H9 (cell line): ENCODE measurements around the gene PPAT. TPM values are rescaled to one million over a fixed set of nuclear protein-coding genes. Genes with fewer than 3 reads are reported as not detected.

Experiments used
- DNase-seq: peaks from one replicate; pipeline ENCODE4 v3.0.0-alpha.2; 2017
- H2AFZ ChIP-seq: one replicate; pipeline ENCODE4 v1.6.1; 2013; ENCODE audit warnings: mild to moderate bottlenecking, low read length, control low read depth, moderate library complexity
- H2AK5ac ChIP-seq: 2 replicates; pipeline ENCODE4 v1.6.1; 2013; ENCODE audit warnings: low read length, control low read depth, mixed read lengths; ENCODE audit not compliant: insufficient read length
- H2BK120ac ChIP-seq: one replicate; pipeline ENCODE4 v1.6.1; 2013; ENCODE audit warnings: low read depth, mild to moderate bottlenecking, low read length, control low read depth, inconsistent platforms; ENCODE audit not compliant: poor library complexity, severe bottlenecking
- H2BK12ac ChIP-seq: 2 replicates; pipeline ENCODE4 v1.6.1; 2013; ENCODE audit warnings: low read length, control low read depth, mixed read lengths, low read depth; ENCODE audit not compliant: insufficient read length
- H2BK15ac ChIP-seq: 2 replicates; pipeline ENCODE4 v1.6.1; 2013; ENCODE audit warnings: low read depth, low read length, control low read depth
- H2BK20ac ChIP-seq: one replicate; pipeline ENCODE4 v1.6.1; 2013; ENCODE audit warnings: low read depth, mild to moderate bottlenecking, low read length, control low read depth, inconsistent platforms; ENCODE audit not compliant: poor library complexity, severe bottlenecking
- H2BK5ac ChIP-seq: 2 replicates; pipeline ENCODE4 v1.6.1; 2013; ENCODE audit warnings: low read length, control low read depth, mixed read lengths; ENCODE audit not compliant: insufficient read length
- H3K14ac ChIP-seq: 2 replicates; pipeline ENCODE4 v1.6.1; 2013; ENCODE audit warnings: low read length, control low read depth; ENCODE audit not compliant: insufficient read depth
- H3K18ac ChIP-seq: 2 replicates; pipeline ENCODE4 v1.6.1; 2013; ENCODE audit warnings: low read depth, mild to moderate bottlenecking, mixed read lengths, low read length, control low read depth; ENCODE audit not compliant: insufficient read length
- H3K23ac ChIP-seq: 2 replicates; pipeline ENCODE4 v1.6.1; 2013; ENCODE audit warnings: low read length, control low read depth, mixed read lengths, low read depth; ENCODE audit not compliant: insufficient read length
- H3K23me2 ChIP-seq: 2 replicates; pipeline ENCODE4 v1.6.1; 2013; ENCODE audit warnings: low read depth, mild to moderate bottlenecking, mixed read lengths, low read length, control low read depth; ENCODE audit not compliant: insufficient read length, poor library complexity, severe bottlenecking
- H3K27ac ChIP-seq: 2 replicates; pipeline ENCODE4 v1.5.1; 2013; ENCODE audit warnings: low read length, control low read depth, mixed read lengths, low read depth; ENCODE audit not compliant: insufficient read length
- H3K27me3 ChIP-seq: 2 replicates; pipeline ENCODE4 v1.6.1; 2013; ENCODE audit warnings: low read length, control low read depth, inconsistent platforms; ENCODE audit not compliant: insufficient read depth
- H3K4ac ChIP-seq: 2 replicates; pipeline ENCODE4 v1.6.1; 2013; ENCODE audit warnings: low read depth, mild to moderate bottlenecking, control low read depth, inconsistent platforms, low read length, moderate library complexity
- H3K4me1 ChIP-seq: 2 replicates; pipeline ENCODE4 v1.6.1; 2013; ENCODE audit warnings: low read length, control low read depth, inconsistent platforms; ENCODE audit not compliant: insufficient read depth
- H3K4me2 ChIP-seq: 2 replicates; pipeline ENCODE4 v1.6.1; 2013; ENCODE audit warnings: low read length, control low read depth, mixed read lengths; ENCODE audit not compliant: insufficient read length, insufficient read depth
- H3K56ac ChIP-seq: 2 replicates; pipeline ENCODE4 v1.6.1; 2013; ENCODE audit warnings: low read depth, mild to moderate bottlenecking, mixed read lengths, low read length, control low read depth; ENCODE audit not compliant: insufficient read length
- H3K79me1 ChIP-seq: 2 replicates; pipeline ENCODE4 v1.6.1; 2013; ENCODE audit warnings: low read depth, mild to moderate bottlenecking, moderate library complexity, low read length, control low read depth, inconsistent platforms; ENCODE audit not compliant: insufficient read depth, poor library complexity, severe bottlenecking
- H3K79me2 ChIP-seq: 2 replicates; pipeline ENCODE4 v1.6.1; 2013; ENCODE audit warnings: low read length, control low read depth, inconsistent platforms; ENCODE audit not compliant: insufficient read depth
- H3K9ac ChIP-seq: 2 replicates; pipeline ENCODE4 v1.6.1; 2013; ENCODE audit warnings: low read length, control low read depth, mixed read lengths; ENCODE audit not compliant: insufficient read length; ENCODE audit errors: extremely low read depth
- H3K9me3 ChIP-seq: one replicate; pipeline ENCODE4 v1.6.1; 2013; ENCODE audit warnings: low read depth, low read length, inconsistent platforms; ENCODE audit not compliant: control insufficient read depth
- H3T11ph ChIP-seq: one replicate; pipeline ENCODE4 v1.6.1; 2013; ENCODE audit warnings: mild to moderate bottlenecking, low read length, control low read depth, inconsistent platforms
- H4K20me1 ChIP-seq: one replicate; pipeline ENCODE4 v1.6.1; 2013; ENCODE audit not compliant: control insufficient read depth, insufficient read length, insufficient read depth
- H4K5ac ChIP-seq: 2 replicates; pipeline ENCODE4 v1.6.1; 2013; ENCODE audit warnings: low read depth, mild to moderate bottlenecking, mixed read lengths, low read length, control low read depth; ENCODE audit not compliant: insufficient read length
- H4K8ac ChIP-seq: replicated peaks from 2 replicates; pipeline ENCODE4 v1.6.1; 2013; ENCODE audit warnings: low read length, control low read depth, mixed read lengths, low read depth; ENCODE audit not compliant: insufficient read length
- H4K91ac ChIP-seq: 2 replicates; pipeline ENCODE4 v1.6.1; 2013; ENCODE audit warnings: low read depth, mild to moderate bottlenecking, moderate library complexity, mixed read lengths, low read length, control low read depth; ENCODE audit not compliant: insufficient read length
- H3K27ac Mint-ChIP-seq, 3 experiments: 2 replicates in 2 of 3; 3 replicates in 1 of 3; pipeline ENCODE4 v1.8.0; 2020 to 2021; ENCODE audit warnings: mixed read lengths in 3 of 3, mild to moderate bottlenecking in 1 of 3, moderate library complexity in 1 of 3
- H3K27me3 Mint-ChIP-seq: 2 replicates; pipeline ENCODE4 v1.8.0; 2021; ENCODE audit warnings: low read depth, mild to moderate bottlenecking, moderate library complexity, mixed read lengths
- H3K36me3 Mint-ChIP-seq, 3 experiments: 2 replicates in 2 of 3; 3 replicates in 1 of 3; pipeline ENCODE4 v1.8.0; 2020 to 2021; ENCODE audit warnings: low read depth in 3 of 3, mixed read lengths in 3 of 3; ENCODE audit not compliant: insufficient read depth in 1 of 3
- H3K4me1 Mint-ChIP-seq, 2 experiments: 2 replicates each; pipeline ENCODE4 v1.8.0; 2020; ENCODE audit warnings: mixed read lengths in 2 of 2
- H3K4me3 Mint-ChIP-seq, 2 experiments: 2 replicates in 1 of 2; 3 replicates in 1 of 2; pipeline ENCODE4 v1.8.0; 2020 to 2021; ENCODE audit warnings: mild to moderate bottlenecking in 2 of 2, mixed read lengths in 2 of 2, moderate library complexity in 1 of 2
- H3K9me3 Mint-ChIP-seq, 2 experiments: 2 replicates in 1 of 2; 3 replicates in 1 of 2; pipeline ENCODE4 v1.8.0; 2020; ENCODE audit warnings: mild to moderate bottlenecking in 2 of 2, mixed read lengths in 2 of 2, moderate library complexity in 1 of 2
- CTCF ChIP-seq: fragments of 200-600 bp; sonication (generic); conservative IDR thresholded peaks from 3 replicates; pipeline ENCODE4 v1.8.0; 2021; ENCODE audit warnings: antibody characterized with exemption, mild to moderate bottlenecking
- WGBS: extraction: QIAGEN DNeasy Blood & Tissue Kit; methylation state at CpG from one replicate; pipeline ENCODE4 v1.1.7; 2013; ENCODE audit warnings: missing lambda C conversion rate, low lambda C conversion rate, mixed read lengths; ENCODE audit not compliant: insufficient read length; ENCODE audit errors: extremely low coverage; 5-methylcytosine and 5-hydroxymethylcytosine counted together
- total RNA-seq: library from RNA; stranded (reverse); gene quantifications from 2 replicates; pipeline ENCODE4 v1.2.1, GENCODE V29; 2021

Gene PPAT
- total RNA-seq, 1 experiment from 2014 or later = 77.1 TPM

GRCh38 chr4:56345458-56345857 is 90.0 kb downstream of the PPAT start:
- 0 out of 2 replicates have a peak, but pooled peaks cover 4% of the 10 kb centered on the region for H3K4me1 ChIP-seq
- H2AFZ ChIP-seq = no peak overlapping the region
- Mint-ChIP-seq H3K4me1 (peaks cover 13 to 17% of the 10 kb centered on the region in 2 experiments), H3K27me3 (no peaks in the 10 kb centered on the region), H3K36me3 (peaks cover 6 to 24% (median 16%) of the 10 kb centered on the region in 3 experiments; a peak in 6 of 7 replicates), H3K27ac (no peak overlapping the region), H3K9me3 (no peaks in the 10 kb centered on the region), H3K4me3 (no peak overlapping the region)
- no peak overlapping the region for H3K27ac ChIP-seq
- H4K91ac ChIP-seq = no peak overlapping the region
- no peaks in the 10 kb centered on the region for H3K27me3 ChIP-seq
- H4K5ac ChIP-seq = no peak overlapping the region
- H3K23me2 ChIP-seq = no peaks in the 10 kb centered on the region
- H2AK5ac ChIP-seq = no peak overlapping the region
- no peak overlapping the region for H3K4ac ChIP-seq
- H3K79me1 ChIP-seq = no peaks in the 10 kb centered on the region
- no peak overlapping the region for H3K4me2 ChIP-seq
- H3K79me2 ChIP-seq = no peaks in the 10 kb centered on the region
- no peak overlapping the region for H3K56ac ChIP-seq
- no peak overlapping the region for H3K18ac ChIP-seq
- no peak overlapping the region for H2BK5ac ChIP-seq
- no peak overlapping the region for H3K14ac ChIP-seq
- H2BK12ac ChIP-seq = no peak overlapping the region
- DNase-seq = no peak
- H3K23ac ChIP-seq = no peak overlapping the region
- no peak overlapping the region for H4K8ac ChIP-seq
- no peak overlapping the region for H2BK120ac ChIP-seq
- no peak for TF ChIP-seq CTCF
- H3K9me3 ChIP-seq = no peaks in the 10 kb centered on the region
- no peak overlapping the region for H3T11ph ChIP-seq
- H2BK15ac ChIP-seq = no peak overlapping the region
- WGBS = no CpG with 5 or more reads among the region's 4 CpGs
- H3K9ac ChIP-seq = no peak overlapping the region
- H2BK20ac ChIP-seq = no peak overlapping the region
- no peaks in the 10 kb centered on the region for H4K20me1 ChIP-seq

Other genes with a start within 250 kb of the PPAT start
- 11.6 and 12.9 TPM in 2 replicates for gene AASDH, start 48.1 kb downstream of the PPAT start, total RNA-seq
- gene PAICS, start 645 bp upstream of the PPAT start, total RNA-seq = 391 and 392 TPM in 2 replicates
- 140 and 141 TPM in 2 replicates for gene SRP72, start 32.0 kb upstream of the PPAT start, total RNA-seq
- gene ARL9, start 70.2 kb upstream of the PPAT start, total RNA-seq = 0.48 TPM in 1 of 2 replicates, not detected in the other
- gene HOPX, start 245.7 kb upstream of the PPAT start, total RNA-seq = not detected in 2 replicates